ENCODE results near the gene INPP5D.
"Not testable (repeated sequence)": the region's sequence is repeated elsewhere in the genome, so short reads cannot be mapped to it uniquely, and the experiment has no call there.

Gene INPP5D

GRCh38 chr2:233053928-233054784 lies 6.0 kb upstream of the INPP5D start:
- DNase-seq: peak in 9 of 14 donors; percentile 13 to 64 (median 32)

- no peak for DNase-seq
Measured at GRCh38 chr2:233055362-233055761, 4.8 kb upstream of the INPP5D start.

GRCh38 chr2:233056961-233057605 lies 3.1 kb upstream of the INPP5D start:
- DNase-seq: peak in 1 of 14 donors; percentile 27

- DNase-seq: no peak
Measured at GRCh38 chr2:233058717-233059546, 1.2 kb upstream of the INPP5D start.

GRCh38 chr2:233059547-233059796 lies 670 bp upstream of the INPP5D start:
- DNase-seq: no peak

DNA sequence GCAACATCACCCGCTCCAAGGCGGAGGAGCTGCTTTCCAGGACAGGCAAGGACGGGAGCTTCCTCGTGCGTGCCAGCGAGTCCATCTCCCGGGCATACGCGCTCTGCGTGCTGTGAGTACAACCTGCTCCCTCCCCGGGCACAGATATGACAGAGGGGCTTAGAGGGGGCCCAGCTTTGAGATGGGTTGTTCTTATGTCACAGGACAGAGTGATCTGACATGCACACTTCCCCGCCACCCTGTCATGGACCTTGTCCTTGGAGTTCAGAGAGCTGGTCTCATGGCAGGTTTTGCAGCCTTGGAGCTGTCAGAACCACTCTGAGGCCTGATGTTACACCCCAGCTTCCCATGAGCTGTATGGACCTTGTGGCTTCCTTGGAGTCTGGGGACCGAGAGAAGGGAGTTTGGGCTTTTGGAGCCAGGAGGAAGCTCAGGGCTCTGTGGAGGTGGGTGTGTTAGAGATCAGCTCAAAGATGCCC lies 398 bp downstream of the INPP5D start:
- DNase-seq: no peak

DNA sequence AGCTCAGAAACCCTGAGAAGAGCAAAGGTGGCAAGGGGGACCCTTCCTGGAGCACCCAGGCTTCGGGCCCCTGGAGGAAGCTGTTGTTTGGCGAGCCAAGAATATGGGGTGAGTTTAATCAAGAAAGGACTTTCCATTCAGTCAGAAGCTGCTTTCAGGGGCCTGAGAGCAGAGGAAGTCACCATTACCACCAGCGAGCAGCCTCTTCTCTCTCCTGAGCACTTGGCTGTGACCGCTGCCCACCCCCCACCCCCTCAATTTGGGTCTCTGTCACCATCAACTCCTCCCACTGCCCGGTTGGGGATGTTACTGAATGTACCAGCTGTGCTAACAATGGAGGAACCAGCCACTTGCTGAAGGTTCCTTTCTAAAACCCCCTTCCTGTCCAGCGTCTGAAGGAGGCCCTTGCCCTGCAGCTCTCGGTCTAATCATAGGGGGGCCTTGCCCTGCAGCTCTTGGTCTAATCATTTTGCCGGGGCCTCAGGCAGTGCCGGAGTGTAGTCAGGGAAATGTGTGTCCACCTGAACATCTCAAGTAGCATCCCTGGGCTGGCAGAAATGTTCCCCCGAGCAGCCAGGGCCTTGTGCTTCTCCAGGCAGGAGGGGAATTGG lies 943 bp downstream of the INPP5D start:
- DNase-seq: peak in 1 of 14 donors; percentile 25

DNA sequence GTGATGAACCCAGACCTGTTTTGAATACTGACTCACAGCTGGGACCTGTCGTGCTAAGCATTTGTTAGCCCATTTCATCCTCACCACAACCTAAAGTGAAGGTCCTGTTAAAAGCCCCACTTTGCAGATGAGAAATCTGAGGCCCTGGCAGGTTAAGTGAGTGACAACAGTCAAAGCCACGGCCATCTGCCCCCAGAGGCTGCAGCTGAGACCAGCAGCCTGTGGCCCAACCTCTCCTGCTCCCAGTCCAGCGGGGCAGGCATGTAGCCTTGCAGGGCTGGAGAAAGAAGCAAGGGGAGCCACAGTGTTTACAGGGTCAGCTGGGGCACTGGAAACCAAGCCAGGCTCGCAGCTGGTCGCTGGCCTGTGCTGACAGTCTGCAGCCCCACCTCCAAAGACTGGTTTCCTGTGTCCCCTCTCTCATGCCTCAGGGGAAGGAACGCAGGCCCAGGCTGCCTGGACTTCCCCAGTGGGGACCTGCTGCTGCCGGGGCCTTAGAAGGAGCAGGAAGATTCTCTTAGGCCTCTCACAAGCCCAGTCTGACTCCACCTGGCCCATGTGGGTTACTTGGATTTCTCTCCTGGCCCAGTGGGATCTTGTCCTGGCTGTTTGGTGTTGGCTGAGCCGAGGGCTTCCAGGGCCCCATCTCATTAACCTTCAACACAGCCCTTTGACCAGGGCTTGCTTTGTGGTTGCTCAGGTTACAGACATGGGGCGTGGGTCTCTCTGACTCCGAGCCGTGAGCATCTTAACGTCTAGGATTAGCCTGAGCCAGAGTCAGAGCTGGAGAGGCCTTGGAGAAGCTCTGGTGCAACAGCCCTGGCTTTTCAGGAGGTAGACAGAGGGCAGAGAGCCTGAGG lies 1.7 kb downstream of the INPP5D start:
- DNase-seq: peak in 2 of 14 donors; percentile 24 to 46

GRCh38 chr2:233062451-233062850 lies 2.3 kb downstream of the INPP5D start:
- DNase-seq: no peak

- DNase-seq: no peak
Measured at GRCh38 chr2:233062946-233063268, 2.8 kb downstream of the INPP5D start.

DNA sequence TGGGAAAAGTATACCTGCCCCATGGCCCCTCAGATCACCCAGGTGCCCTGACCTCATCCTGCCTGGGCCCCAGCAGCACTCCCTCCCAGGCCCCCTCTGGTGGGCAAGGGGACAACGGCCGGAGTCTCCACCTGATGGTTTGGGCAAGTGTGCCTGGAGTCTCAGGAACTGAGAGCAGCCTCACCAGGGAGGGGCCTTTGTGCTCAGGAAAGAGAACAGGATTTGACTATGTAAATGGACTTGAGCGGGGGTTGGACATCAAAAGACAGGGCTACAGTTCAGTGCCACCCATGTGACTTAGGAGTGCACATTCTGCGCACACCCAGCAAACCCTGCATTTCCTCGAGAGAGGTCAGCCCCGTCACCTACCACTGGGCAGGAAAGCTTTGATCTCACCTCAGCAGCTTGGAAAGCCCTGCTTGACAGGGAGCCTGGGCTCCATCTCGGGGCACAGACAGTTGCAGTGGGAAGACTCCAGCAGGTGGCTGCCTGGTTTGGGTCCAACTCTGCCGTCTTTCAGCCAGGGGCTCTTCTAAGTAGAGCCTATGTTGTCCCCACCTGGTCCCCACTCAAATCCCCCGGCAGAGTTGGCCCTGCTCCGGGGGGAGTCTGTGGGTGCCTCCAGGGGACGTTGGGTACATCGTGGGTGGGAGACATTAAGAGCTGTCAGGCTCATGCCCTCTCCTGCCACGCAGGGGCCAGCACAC lies 3.3 kb downstream of the INPP5D start:
- DNase-seq: no peak

- peak in 2 of 14 donors; percentile 20 to 24 for DNase-seq
Measured at GRCh38 chr2:233063976-233064411, 3.9 kb downstream of the INPP5D start.

GRCh38 chr2:233064530-233065199 lies 4.5 kb downstream of the INPP5D start:
- no peak for DNase-seq

- not testable (repeated sequence) for DNase-seq
Measured at GRCh38 chr2:233065200-233065589, 5.1 kb downstream of the INPP5D start.

- DNase-seq: no peak
Measured at GRCh38 chr2:233065954-233066470, 5.9 kb downstream of the INPP5D start.

GRCh38 chr2:233068762-233069418 lies 8.7 kb downstream of the INPP5D start:
- DNase-seq: no peak

- DNase-seq: no peak
Measured at GRCh38 chr2:233072838-233073237, 12.7 kb downstream of the INPP5D start.

- DNase-seq: no peak
Measured at GRCh38 chr2:233074106-233074505, 14.0 kb downstream of the INPP5D start.

DNA sequence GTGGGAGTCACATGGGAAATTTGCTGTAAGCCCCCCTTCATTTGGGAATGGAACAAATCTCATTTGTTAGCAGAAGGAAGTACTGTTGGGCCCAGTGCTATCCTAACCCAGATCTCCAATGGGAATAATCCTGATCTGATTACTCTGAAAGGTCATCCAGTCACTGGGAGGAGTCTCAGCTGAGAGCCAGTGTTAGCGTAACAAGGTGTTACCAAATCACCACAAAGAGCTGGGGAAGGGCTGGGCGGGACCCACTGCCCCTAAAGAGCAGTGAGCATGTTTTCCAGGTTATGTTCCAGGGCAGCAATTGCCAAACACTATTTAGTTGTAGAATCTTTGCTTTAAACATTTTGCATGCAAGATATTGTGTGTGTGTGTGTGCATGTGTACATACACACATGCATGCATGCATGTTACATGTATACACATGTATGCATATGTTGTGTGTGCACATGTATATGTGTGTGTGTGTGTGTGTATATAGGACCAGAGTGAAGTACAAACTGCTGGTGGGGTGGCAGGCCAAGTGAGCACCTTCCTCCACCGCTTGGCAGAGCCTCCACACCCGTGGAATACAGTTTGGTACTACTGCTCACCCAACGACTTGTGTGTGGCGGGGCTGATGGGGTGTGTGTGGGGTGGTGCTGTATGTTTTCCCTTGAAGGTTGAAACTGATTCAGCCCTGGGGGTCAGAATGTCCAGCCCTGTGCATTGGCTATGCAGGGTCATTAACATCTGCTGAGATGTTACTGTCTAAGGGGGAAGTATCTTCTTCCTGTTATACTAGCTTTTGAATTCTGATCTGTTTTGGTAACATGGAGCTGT lies 15.2 kb downstream of the INPP5D start:
- DNase-seq: no peak

Measured in C1 segment of cervical spinal cord (tissue), 14 donors.